ENCODE measurements around the gene FBXO22. TPM values are rescaled to one million over a fixed set of nuclear protein-coding genes. Genes with fewer than 3 reads are reported as not detected.
"Not testable (repeated sequence)": the region's sequence is repeated elsewhere in the genome, so short reads cannot be mapped to it uniquely, and the experiment has no call there.

Gene FBXO22
- total RNA-seq = 50.7 and 70.8 TPM in 2 replicates

GRCh38 chr15:75903331-75904239, at the start of gene FBXO22:
Gene FBXO22 (plus strand): TSS chr15:75903878. CDS start chr15:75903964, 86 bp downstream.
- peak; percentile 94 for DNase-seq

DNA sequence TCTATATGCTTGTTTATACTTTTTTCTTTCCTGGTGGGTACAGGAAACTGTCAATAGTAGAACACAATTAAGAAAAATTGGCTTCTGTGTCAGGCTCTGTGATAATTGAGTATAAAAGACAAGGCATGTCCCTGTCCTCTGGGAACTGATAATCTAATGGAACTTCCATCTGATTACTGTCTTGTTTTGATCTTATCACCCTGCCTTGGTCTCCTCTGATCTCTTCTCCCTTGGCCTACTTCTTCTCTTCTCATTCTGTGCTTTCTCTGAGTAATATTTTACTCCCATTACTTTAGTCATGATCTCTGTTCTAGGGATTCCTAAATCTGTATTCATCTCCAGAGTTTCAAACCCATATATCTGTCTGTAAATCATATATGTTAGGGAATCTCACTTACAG, 45.8 kb upstream of the FBXO22 start:
- DNase-seq = no peak

GRCh38 chr15:75861750-75862402, 41.8 kb upstream of the FBXO22 start:
- no peak for DNase-seq

- DNase-seq = no peak
Observed at GRCh38 chr15:75862796-75863195, 40.9 kb upstream of the FBXO22 start.

DNA sequence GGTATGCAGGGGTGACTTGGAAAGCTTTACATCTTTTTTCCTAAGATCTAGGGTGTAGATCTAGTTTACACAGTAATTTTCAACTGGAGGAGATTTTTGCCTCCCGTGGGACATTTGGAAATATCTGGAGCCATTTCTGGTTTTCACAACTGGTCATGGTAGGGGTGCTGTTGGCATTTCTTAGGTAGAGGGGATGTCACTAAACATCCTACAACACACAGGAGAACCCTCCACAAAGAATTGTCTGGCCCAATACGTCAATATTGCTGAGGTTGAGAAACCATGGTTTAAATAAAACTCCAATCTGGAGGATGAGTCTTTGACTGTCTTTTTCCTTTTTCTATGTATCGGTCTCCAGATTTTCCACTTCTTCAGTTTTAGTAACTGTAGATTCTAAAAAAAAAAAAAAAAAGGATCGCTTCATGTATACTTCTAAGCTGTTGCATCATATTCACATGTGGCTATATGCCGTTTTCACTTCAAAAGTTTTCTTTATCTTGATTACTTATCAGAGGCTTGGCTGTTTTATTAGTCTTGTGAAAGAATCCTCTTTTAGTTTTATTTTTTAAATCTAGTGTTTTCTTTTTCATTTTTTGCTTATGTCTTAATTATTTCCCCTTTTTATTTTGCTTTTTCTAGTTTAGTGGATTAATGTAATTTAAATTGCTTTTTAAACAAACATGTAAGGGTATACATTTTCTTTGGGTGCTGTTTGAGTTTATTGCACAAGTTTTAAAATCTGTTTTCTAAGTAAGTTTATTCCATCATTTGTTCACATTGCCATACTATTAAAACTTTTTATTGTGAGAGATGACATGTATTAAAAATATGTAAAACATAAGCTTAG, 39.2 kb upstream of the FBXO22 start:
- no peak for DNase-seq

- DNase-seq = not testable (repeated sequence)
Observed at GRCh38 chr15:75866045-75866444, 37.6 kb upstream of the FBXO22 start.

- no peak for DNase-seq
Observed at GRCh38 chr15:75866916-75867315, 36.8 kb upstream of the FBXO22 start.

DNA sequence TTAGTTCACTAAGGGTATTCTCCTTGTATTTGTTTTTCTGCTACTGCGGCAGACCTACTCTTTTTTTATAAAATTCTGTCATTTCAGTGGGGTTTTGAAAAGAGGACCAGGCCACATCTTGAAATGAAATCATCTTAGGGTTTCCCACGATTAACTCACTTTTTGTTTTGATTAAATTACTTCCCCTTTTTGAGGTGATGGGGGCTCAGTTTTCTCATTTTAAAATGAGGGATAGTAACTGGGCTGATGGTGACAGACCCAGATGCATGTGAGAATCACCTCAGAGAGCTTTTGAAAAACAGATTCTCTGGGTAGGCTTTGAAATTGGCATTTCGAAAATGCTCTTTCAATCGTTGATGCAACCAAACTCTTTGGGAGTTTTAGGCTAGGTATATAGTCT, 36.2 kb upstream of the FBXO22 start:
- DNase-seq = no peak

DNA sequence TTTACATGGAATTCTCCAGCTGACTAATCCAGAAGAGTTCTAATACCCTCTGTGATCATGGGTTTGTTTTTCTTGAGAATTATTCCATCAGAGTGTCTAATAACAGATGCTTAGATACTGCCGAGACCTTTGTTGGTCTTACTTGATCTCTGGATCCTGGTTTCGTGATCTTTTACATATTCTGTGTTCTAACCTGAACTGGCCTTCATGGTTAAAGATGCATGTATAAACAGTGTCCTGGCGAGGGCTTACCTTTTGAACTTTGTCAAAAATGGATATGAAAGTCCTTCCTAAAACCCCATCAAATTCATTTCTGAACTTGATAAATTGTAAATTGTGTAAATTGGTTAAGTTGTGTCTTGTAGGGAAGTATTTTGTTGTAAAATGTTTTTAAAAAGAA, 35.7 kb upstream of the FBXO22 start:
- no peak for DNase-seq

- DNase-seq = no peak
Observed at GRCh38 chr15:75869446-75869845, 34.2 kb upstream of the FBXO22 start.

GRCh38 chr15:75871589-75871988, 32.1 kb upstream of the FBXO22 start:
- DNase-seq = not testable (repeated sequence)

DNA sequence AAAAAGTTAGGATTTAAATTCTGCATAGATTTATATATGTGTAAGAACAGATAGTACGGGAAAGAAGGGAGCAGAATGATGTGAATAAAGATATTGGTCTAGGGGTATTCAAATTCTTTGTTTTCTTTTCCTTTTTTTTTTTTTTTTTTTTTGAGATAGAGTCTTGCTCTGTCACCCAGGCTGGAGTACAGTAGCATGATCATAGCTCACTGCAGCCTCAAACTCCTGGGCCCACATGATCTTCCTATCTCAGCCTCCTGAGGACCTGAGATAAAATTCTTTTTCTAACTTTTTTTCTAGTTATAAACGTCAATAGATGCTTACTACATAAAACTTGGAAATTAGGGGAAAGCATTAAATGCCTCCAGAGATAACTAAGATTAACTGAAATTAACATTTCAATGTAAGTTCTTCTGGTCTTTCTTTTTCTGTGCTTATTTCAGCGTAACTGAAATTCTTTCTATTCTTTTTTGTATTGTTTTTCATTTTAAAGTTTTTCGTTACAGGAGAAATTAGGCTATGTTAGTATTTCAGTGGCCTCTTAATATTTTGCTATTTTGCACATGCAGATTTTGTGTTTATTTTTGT, 31.2 kb upstream of the FBXO22 start:
- no peak for DNase-seq

- no peak for DNase-seq
Observed at GRCh38 chr15:75884041-75884440, 19.6 kb upstream of the FBXO22 start.

GRCh38 chr15:75887178-75887577, 16.5 kb upstream of the FBXO22 start:
- DNase-seq = no peak

DNA sequence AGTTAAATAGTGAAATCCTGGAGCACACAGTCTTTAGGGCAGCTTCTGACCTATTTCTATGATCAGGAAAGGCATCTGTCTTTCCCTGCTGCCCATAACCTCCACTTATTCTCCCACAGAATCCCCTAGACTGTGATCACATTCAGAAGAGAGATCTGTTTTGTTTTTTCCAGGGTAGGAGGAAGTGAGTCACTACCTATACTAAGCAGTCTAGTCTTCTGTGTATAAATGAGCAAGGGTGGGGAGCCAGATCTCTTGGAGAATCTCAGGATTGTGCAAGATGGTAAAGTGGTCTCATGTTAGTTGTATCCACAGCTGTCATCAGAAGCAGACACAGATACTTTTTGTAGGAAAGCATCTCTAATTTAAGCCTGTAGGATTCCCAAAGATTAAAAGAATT, 11.8 kb upstream of the FBXO22 start:
- peak; percentile 84 for DNase-seq

- no peak for DNase-seq
Observed at GRCh38 chr15:75895731-75896130, 7.9 kb upstream of the FBXO22 start.

- DNase-seq = no peak
Observed at GRCh38 chr15:75900577-75900976, 3.1 kb upstream of the FBXO22 start.

GRCh38 chr15:75902129-75902557, 1.5 kb upstream of the FBXO22 start:
- DNase-seq = peak; percentile 32

- DNase-seq = no peak
Observed at GRCh38 chr15:75905231-75905630, 1.6 kb downstream of the FBXO22 start.

DNA sequence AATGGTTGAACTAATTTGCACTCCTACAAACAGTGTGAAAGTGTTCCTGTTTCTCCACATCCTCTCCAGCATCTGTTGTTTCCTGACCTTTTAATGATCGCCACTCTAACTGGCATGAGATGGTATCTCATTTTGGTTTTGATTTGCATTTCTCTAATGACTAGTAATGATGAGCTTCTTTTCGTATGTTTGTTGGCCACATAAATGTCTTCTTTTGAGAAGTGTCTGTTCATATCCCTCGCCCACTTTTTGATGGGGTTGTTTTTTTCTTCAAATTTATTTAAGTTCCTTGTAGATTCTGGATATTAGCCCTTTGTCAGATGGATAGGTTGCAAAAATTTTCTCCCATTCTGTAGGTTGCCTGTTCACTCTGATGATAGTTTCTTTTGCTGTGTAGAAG, 6.7 kb downstream of the FBXO22 start:
- not testable (repeated sequence) for DNase-seq

GRCh38 chr15:75916978-75917377, 13.3 kb downstream of the FBXO22 start:
- DNase-seq = no peak

- DNase-seq = no peak
Observed at GRCh38 chr15:75918135-75918534, 14.5 kb downstream of the FBXO22 start.

DNA sequence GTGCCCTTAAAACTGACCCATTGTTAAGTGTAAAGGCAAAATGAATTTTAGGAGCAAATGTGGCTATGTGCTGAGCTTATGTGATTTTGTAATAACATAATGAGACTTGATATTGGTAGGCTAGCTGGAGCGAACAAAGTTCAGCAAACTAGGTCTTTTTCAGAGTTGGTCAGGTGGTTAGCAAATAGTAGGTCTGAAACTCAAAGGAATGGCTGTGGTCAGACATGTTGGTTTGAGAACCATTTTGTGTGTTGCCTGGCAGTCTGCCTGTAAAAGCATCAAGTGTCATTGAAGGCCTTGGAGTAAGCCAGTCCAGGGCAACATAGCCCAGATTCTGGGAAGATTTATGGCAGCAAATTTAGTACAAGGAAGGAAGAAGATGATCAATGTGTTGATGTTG, 16.4 kb downstream of the FBXO22 start:
- no peak for DNase-seq

Data from dermis blood vessel endothelial cell (primary cell).